H1 (cell line): ENCODE data around the gene ABTB1. TPM values are rescaled to one million over a fixed set of nuclear protein-coding genes. Genes with fewer than 3 reads are reported as not detected.

Experiments used
- GTF2F1 ChIP-seq: IDR thresholded peaks from 2 replicates; pipeline ENCODE4 v1.6.1; 2012; ENCODE audit warnings: low read depth, low read length, improper control_type of control experiment, borderline replicate concordance
- NRF1 ChIP-seq: IDR thresholded peaks from 2 replicates; pipeline ENCODE4 v1.6.1; 2011; ENCODE audit warnings: mild to moderate bottlenecking, low read depth, low read length, improper control_type of control experiment
- SP2 ChIP-seq: IDR thresholded peaks from 2 replicates; pipeline ENCODE4 v1.6.1; 2012; ENCODE audit warnings: mild to moderate bottlenecking, low read length, inconsistent platforms
- polyA plus RNA-seq, 7 experiments: library from polyadenylated mRNA; depleted of rRNA in 3 of 7; stranded (reverse) in 5 of 7; unstranded in 2 of 7; fragments of >200 nt in 5 of 7; fragments of 200-250 nt in 2 of 7; gene quantifications; 1 replicate in 5 of 7; 2 replicates in 1 of 7; 4 replicates in 1 of 7; pipeline versions ENCODE4 v1.2.1 to v1.2.3, GENCODE V29; 2011 to 2013; ENCODE audit warnings: missing spikeins in 2 of 7, mixed read lengths in 2 of 7
- total RNA-seq: library from RNA; stranded (reverse); fragmentation: NEBNext Ultra II Directional; extraction: Animal tissue kit (Norgen Biotek cat#: 25700); gene quantifications from 2 replicates; pipeline ENCODE4 v1.2.1, GENCODE V29; 2021

ABTB1 gene
- total and polyA plus RNA-seq, 2 of the 8 experiments (the other 6 are each of a cell fraction or from before 2014, with no cell fraction given): 7.1 to 9.4 TPM

DNA sequence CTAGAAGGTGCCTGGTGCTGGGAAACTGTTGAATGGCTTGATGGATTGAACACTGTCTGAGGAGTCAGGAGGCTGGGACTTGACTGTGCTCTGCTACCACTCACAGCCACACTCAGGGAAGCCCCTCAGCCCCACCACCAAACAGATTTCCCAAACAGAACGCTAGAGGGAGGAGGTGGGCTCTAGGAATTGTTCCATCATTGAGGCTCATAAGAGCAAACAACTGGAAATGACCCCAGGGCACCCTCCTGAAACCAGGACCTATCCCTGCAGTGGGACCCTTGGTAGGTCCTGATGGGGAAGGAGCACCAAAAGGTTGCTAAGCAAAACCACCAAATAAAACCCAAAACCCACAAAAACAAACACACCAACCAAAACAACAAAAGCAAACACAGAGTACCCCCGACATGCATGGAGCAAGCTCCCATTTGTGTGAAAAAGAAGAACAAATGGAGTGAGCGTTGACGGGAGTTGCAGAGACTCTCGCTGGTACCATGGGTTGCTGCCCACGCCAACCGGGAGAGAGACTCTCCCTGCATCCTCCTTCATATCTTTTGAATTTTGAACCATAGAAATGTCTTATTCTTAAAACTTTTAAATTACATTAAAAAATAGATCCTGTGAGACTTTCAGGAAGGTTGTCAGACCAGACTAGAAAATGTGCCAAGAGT, 45.6 kb downstream of the ABTB1 start (continued):
- TF ChIP-seq NRF1 (no peak), SP2 (no peak), GTF2F1 (no peak)
